ENCODE data around the gene MOB3B.

The MOB3B gene

DNA sequence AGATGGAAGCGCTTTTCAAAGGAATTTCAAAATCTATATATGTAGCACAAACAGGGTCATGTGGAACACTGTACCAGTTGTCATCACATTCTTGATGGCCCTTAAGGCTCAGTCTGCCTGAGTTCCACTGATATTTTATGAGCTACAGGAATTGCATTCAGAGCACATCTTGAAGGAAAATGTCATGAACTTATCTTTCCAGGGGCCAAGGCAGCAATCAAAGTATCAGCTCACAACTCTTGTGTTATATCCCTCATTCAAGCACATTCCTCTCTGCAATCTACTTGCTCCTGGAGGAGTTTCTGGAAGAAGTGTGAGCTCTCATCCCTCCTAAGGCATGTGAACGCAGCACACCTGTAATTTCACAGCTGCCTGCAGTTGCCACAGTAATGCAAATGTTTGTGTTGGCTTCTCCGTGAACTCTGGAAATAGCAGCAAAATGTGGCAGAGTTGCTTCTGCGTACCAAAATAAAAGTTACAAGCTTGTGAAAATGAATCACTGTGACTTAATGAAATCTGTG is 143.0 kb downstream of the MOB3B start:
- Histone ChIP-seq H3K79me1 (ENCODE audit: low read depth, low read length) (no peaks in the 10 kb centered on the region), H3K4me2 (ENCODE audit: insufficient read depth, low read length, poor library complexity, severe bottlenecking) (no peak overlapping the region), H3K14ac (ENCODE audit: low read length) (no peak overlapping the region), H2BK120ac (ENCODE audit: low read depth, low read length) (no peak overlapping the region), H3K18ac (ENCODE audit: low read length) (no peak overlapping the region), H2AK5ac (ENCODE audit: low read depth, low read length) (no peak overlapping the region), H3K4ac (ENCODE audit: low read length) (no peak overlapping the region), H3K9ac (ENCODE audit: low read depth, low read length, poor library complexity) (no peak overlapping the region), H2BK12ac (ENCODE audit: low read length) (no peak overlapping the region), H3K36me3 (replicated peaks in 1 of 2; ENCODE audit: control insufficient read depth in 2 of 2, insufficient read depth in 2 of 2, low read length in 2 of 2) (no peaks in the 10 kb centered on the region), H2AFZ (ENCODE audit: low read length) (no peak overlapping the region), H3K4me3 (ENCODE audit: low read length in 2 of 2) (no peak overlapping the region), H3K4me1 (ENCODE audit: control insufficient read depth in 2 of 2, insufficient read depth in 1 of 2, low read depth in 1 of 2, low read length in 2 of 2) (peaks cover 0 to 5% of the 10 kb centered on the region in 2 donors), H2BK5ac (ENCODE audit: low read length) (no peak overlapping the region), H4K91ac (ENCODE audit: low read depth, low read length, poor library complexity) (no peak overlapping the region), H3K9me3 (replicated peaks in 1 of 2; ENCODE audit: control insufficient read depth in 2 of 2, insufficient read depth in 1 of 2, low read depth in 1 of 2, low read length in 2 of 2) (no peaks in the 10 kb centered on the region), H3K27me3 (ENCODE audit: control insufficient read depth in 3 of 3, insufficient read depth in 3 of 3, low read depth in 1 of 3, low read length in 3 of 3) (no peaks in the 10 kb centered on the region), H2BK15ac (ENCODE audit: low read length) (no peak overlapping the region), H3K23ac (ENCODE audit: low read depth, low read length, poor library complexity) (no peak overlapping the region), H4K8ac (ENCODE audit: low read depth, low read length) (no peak overlapping the region), H3K27ac (replicated peaks; ENCODE audit: low read length) (no peak overlapping the region)
- WGBS, 2 donors (ENCODE audit: extremely low coverage in 2 of 2, insufficient read length in 2 of 2, insufficient replicate concordance in 1 of 2): no CpG with 5 or more reads among the region's 4 CpGs
- DNase-seq (ENCODE audit: low spot score): no peak

DNA sequence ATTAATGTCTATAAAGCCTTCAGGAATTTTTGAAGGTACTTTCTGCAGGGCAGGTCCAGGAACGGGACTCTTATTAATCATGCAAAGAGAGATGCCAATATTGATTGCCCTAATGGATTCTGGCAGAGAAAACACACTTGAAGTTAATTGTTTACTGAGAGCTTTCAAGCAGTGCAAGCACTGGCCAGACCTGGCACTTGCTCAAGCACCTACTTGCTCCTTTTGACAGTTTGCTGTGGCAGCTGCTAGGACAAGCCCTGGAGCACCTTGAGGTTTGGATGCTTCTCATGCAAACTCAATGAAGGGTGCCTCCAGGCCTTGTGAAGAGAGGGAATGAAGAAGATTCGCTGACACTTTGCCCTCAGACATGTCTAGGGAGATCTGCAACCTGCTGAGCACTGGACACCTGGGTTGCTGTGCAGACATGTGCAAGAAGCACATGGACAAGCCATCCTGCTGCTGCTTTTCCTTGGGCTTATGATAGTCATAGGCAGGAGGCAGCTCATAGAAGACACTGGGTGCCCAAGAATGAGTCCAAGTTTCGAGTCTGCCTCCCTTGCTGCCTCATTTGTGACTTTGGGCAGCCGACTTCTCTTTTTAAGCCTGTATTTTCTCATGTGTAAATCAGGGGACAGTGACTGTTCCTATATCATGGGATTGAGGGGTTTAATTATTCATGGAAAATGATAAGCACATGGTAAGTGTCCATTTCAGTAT is 143.8 kb downstream of the MOB3B start:
- Histone ChIP-seq H2BK5ac (ENCODE audit: low read length) (no peak overlapping the region), H3K27ac (replicated peaks; ENCODE audit: low read length) (no peak overlapping the region), H3K79me1 (ENCODE audit: low read depth, low read length) (no peaks in the 10 kb centered on the region), H2BK12ac (ENCODE audit: low read length) (no peak overlapping the region), H3K9ac (ENCODE audit: low read depth, low read length, poor library complexity) (no peak overlapping the region), H3K14ac (ENCODE audit: low read length) (no peak overlapping the region), H3K23ac (ENCODE audit: low read depth, low read length, poor library complexity) (no peak overlapping the region), H3K4ac (ENCODE audit: low read length) (no peak overlapping the region), H2AK5ac (ENCODE audit: low read depth, low read length) (no peak overlapping the region), H3K4me2 (ENCODE audit: insufficient read depth, low read length, poor library complexity, severe bottlenecking) (no peak overlapping the region), H2BK15ac (ENCODE audit: low read length) (no peak overlapping the region), H3K9me3 (replicated peaks in 1 of 2; ENCODE audit: control insufficient read depth in 2 of 2, insufficient read depth in 1 of 2, low read depth in 1 of 2, low read length in 2 of 2) (no peaks in the 10 kb centered on the region), H2BK120ac (ENCODE audit: low read depth, low read length) (no peak overlapping the region), H3K36me3 (replicated peaks in 1 of 2; ENCODE audit: control insufficient read depth in 2 of 2, insufficient read depth in 2 of 2, low read length in 2 of 2) (no peaks in the 10 kb centered on the region), H4K8ac (ENCODE audit: low read depth, low read length) (no peak overlapping the region), H3K4me1 (ENCODE audit: control insufficient read depth in 2 of 2, insufficient read depth in 1 of 2, low read depth in 1 of 2, low read length in 2 of 2) (peaks cover 0 to 5% of the 10 kb centered on the region in 2 donors), H3K27me3 (ENCODE audit: control insufficient read depth in 3 of 3, insufficient read depth in 3 of 3, low read depth in 1 of 3, low read length in 3 of 3) (no peaks in the 10 kb centered on the region), H3K4me3 (ENCODE audit: low read length in 2 of 2) (no peak overlapping the region), H3K18ac (ENCODE audit: low read length) (no peak overlapping the region), H4K91ac (ENCODE audit: low read depth, low read length, poor library complexity) (no peak overlapping the region), H2AFZ (ENCODE audit: low read length) (no peak overlapping the region)
- no peak for DNase-seq (ENCODE audit: low spot score)
- no CpG with 5 or more reads among the region's 4 CpGs for WGBS, 2 donors (ENCODE audit: extremely low coverage in 2 of 2, insufficient read length in 2 of 2, insufficient replicate concordance in 1 of 2)

DNA sequence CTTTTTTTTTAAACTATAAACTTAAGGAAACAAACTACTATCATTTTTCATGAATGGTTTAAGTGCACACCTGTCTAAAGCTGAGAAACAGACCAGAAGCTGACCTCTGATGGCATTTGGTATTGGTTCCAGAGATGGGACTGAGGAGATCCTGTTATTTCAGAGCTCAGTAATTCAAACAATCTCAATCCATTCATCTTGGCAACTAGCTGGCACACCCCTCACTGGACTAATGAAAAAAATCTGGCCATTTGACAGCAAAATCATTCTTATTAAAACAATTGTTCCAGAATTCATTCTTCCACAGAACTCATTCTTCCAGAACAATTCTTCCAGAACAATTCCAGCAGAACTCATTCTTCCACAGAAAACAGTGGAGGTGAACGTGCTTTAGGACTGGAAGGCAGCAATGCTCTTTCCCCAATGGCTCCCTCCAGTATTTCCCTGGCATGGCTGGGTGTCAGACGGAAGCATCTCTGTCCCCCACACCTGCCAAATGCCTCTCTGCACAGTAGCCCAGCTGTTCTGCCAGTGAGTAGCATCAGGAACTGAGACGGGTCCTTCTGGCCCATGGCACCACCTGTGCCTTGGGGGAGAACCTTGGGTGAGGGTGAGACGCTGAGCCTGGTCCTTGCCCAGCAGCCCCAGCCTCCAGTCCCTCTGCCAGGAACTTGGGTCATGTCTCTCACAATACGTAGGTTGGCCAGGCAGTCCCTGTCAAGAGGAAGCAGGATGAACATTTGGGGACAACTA is 145.2 kb downstream of the MOB3B start:
- Histone ChIP-seq H3K4me1 (ENCODE audit: control insufficient read depth in 2 of 2, insufficient read depth in 1 of 2, low read depth in 1 of 2, low read length in 2 of 2) (peaks cover 0 to 5% of the 10 kb centered on the region in 2 donors), H3K14ac (ENCODE audit: low read length) (no peak overlapping the region), H3K23ac (ENCODE audit: low read depth, low read length, poor library complexity) (no peak overlapping the region), H2AK5ac (ENCODE audit: low read depth, low read length) (no peak overlapping the region), H3K4me2 (ENCODE audit: insufficient read depth, low read length, poor library complexity, severe bottlenecking) (no peak overlapping the region), H3K36me3 (replicated peaks in 1 of 2; ENCODE audit: control insufficient read depth in 2 of 2, insufficient read depth in 2 of 2, low read length in 2 of 2) (no peaks in the 10 kb centered on the region), H4K91ac (ENCODE audit: low read depth, low read length, poor library complexity) (no peak overlapping the region), H3K4ac (ENCODE audit: low read length) (no peak overlapping the region), H3K9me3 (replicated peaks in 1 of 2; ENCODE audit: control insufficient read depth in 2 of 2, insufficient read depth in 1 of 2, low read depth in 1 of 2, low read length in 2 of 2) (no peaks in the 10 kb centered on the region), H4K8ac (ENCODE audit: low read depth, low read length) (no peak overlapping the region), H3K27me3 (ENCODE audit: control insufficient read depth in 3 of 3, insufficient read depth in 3 of 3, low read depth in 1 of 3, low read length in 3 of 3) (no peaks in the 10 kb centered on the region), H3K27ac (replicated peaks; ENCODE audit: low read length) (no peak overlapping the region), H2BK5ac (ENCODE audit: low read length) (no peak overlapping the region), H2BK12ac (ENCODE audit: low read length) (no peak overlapping the region), H3K4me3 (ENCODE audit: low read length in 2 of 2) (no peak overlapping the region), H2AFZ (ENCODE audit: low read length) (no peak overlapping the region), H3K79me1 (ENCODE audit: low read depth, low read length) (no peaks in the 10 kb centered on the region), H3K18ac (ENCODE audit: low read length) (no peak overlapping the region), H3K9ac (ENCODE audit: low read depth, low read length, poor library complexity) (no peak overlapping the region), H2BK15ac (ENCODE audit: low read length) (no peak overlapping the region), H2BK120ac (ENCODE audit: low read depth, low read length) (no peak overlapping the region)
- no peak for DNase-seq (ENCODE audit: low spot score)
- WGBS, 2 donors (ENCODE audit: extremely low coverage in 2 of 2, insufficient read length in 2 of 2, insufficient replicate concordance in 1 of 2): no CpG with 5 or more reads among the region's 5 CpGs

DNA sequence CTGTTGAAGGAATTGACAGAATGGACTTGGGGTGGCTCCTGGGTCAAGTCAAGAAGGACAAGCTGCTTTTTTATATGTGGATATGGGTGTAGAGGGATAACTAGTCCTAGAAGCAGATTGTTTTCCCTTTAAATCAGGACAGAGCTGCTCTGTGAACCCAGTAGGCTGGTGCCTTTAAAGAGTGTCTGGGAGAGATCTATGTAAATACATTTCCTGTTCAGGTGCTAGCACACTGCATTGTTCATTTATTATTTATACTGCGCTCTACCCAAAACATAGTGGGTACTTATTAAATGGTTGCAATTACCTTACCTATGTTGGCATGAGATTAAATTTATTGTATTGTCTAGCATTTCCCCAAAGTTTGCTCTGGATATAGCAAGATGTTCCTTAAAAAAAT is 146.1 kb downstream of the MOB3B start:
- DNase-seq (ENCODE audit: low spot score): no peak
- WGBS, 2 donors (ENCODE audit: extremely low coverage in 2 of 2, insufficient read length in 2 of 2, insufficient replicate concordance in 1 of 2): no CpG with 5 or more reads among the region's 1 CpG
- H2AK5ac ChIP-seq (ENCODE audit: low read depth, low read length): no peak overlapping the region
- H3K23ac ChIP-seq (ENCODE audit: low read depth, low read length, poor library complexity): no peak overlapping the region
- H3K79me1 ChIP-seq (ENCODE audit: low read depth, low read length): no peaks in the 10 kb centered on the region
- no peaks in the 10 kb centered on the region for H3K27me3 ChIP-seq (ENCODE audit: control insufficient read depth in 3 of 3, insufficient read depth in 3 of 3, low read depth in 1 of 3, low read length in 3 of 3)
- H2BK120ac ChIP-seq (ENCODE audit: low read depth, low read length): no peak overlapping the region
- H2BK15ac ChIP-seq (ENCODE audit: low read length): no peak overlapping the region
- H3K14ac ChIP-seq (ENCODE audit: low read length): no peak overlapping the region
- H4K91ac ChIP-seq (ENCODE audit: low read depth, low read length, poor library complexity): no peak overlapping the region
- H2BK5ac ChIP-seq (ENCODE audit: low read length): no peak overlapping the region
- peaks cover 0 to 7% of the 10 kb centered on the region in 2 donors for H3K4me1 ChIP-seq (ENCODE audit: control insufficient read depth in 2 of 2, insufficient read depth in 1 of 2, low read depth in 1 of 2, low read length in 2 of 2)
- H3K27ac ChIP-seq (replicated peaks; ENCODE audit: low read length): no peak overlapping the region
- no peak overlapping the region for H4K8ac ChIP-seq (ENCODE audit: low read depth, low read length)
- H3K9me3 ChIP-seq (replicated peaks in 1 of 2; ENCODE audit: control insufficient read depth in 2 of 2, insufficient read depth in 1 of 2, low read depth in 1 of 2, low read length in 2 of 2): no peaks in the 10 kb centered on the region
- H3K18ac ChIP-seq (ENCODE audit: low read length): no peak overlapping the region
- no peak overlapping the region for H2BK12ac ChIP-seq (ENCODE audit: low read length)
- peaks cover 0 to 3% of the 10 kb centered on the region in 2 donors for H3K36me3 ChIP-seq (replicated peaks in 1 of 2; ENCODE audit: control insufficient read depth in 2 of 2, insufficient read depth in 2 of 2, low read length in 2 of 2)
- H3K9ac ChIP-seq (ENCODE audit: low read depth, low read length, poor library complexity): no peak overlapping the region
- no peak overlapping the region for H3K4ac ChIP-seq (ENCODE audit: low read length)
- no peak overlapping the region for H3K4me3 ChIP-seq (ENCODE audit: low read length in 2 of 2)
- no peak overlapping the region for H3K4me2 ChIP-seq (ENCODE audit: insufficient read depth, low read length, poor library complexity, severe bottlenecking)
- H2AFZ ChIP-seq (ENCODE audit: low read length): no peak overlapping the region
